Effector memory CD8-positive, alpha-beta T cell (primary cell): ENCODE measurements around the gene TP53AIP1.

Experiments
- ATAC-seq: fragments of 150-1000 bp; cut with Tn5 transposase; replicated peaks from 2 replicates; pipeline ENCODE4 v1.10.0; 2021; ENCODE audit warnings: mild to moderate bottlenecking, moderate library complexity
- DNase-seq, 3 experiments: peaks; one replicate each; pipeline ENCODE4 v3.0.0; 2021
- H3K27ac Mint-ChIP-seq, 2 donors: one replicate each; pipeline ENCODE4 v1.8.0; 2022; ENCODE audit warnings: mild to moderate bottlenecking in 2 of 2, mixed read lengths in 2 of 2, moderate library complexity in 2 of 2
- H3K27me3 Mint-ChIP-seq, 2 donors: one replicate each; pipeline ENCODE4 v1.8.0; 2022; ENCODE audit warnings: mixed read lengths in 2 of 2
- H3K36me3 Mint-ChIP-seq: one replicate; pipeline ENCODE4 v1.8.0; 2022; ENCODE audit warnings: mild to moderate bottlenecking, moderate library complexity, mixed read lengths; ENCODE audit not compliant: insufficient read depth
- H3K4me1 Mint-ChIP-seq, 2 donors: one replicate each; pipeline ENCODE4 v1.8.0; 2022; ENCODE audit warnings: low read depth in 2 of 2, mixed read lengths in 2 of 2
- H3K4me3 Mint-ChIP-seq, 2 donors: one replicate each; pipeline ENCODE4 v1.8.0; 2022; ENCODE audit warnings: mild to moderate bottlenecking in 2 of 2, mixed read lengths in 2 of 2, moderate library complexity in 2 of 2
- H3K9me3 Mint-ChIP-seq, 2 donors: one replicate each; pipeline ENCODE4 v1.8.0; 2022; ENCODE audit warnings: mixed read lengths in 2 of 2
- total RNA-seq, 9 experiments: gene quantifications; one replicate each; lab custom pipeline; 2026; lab: John Stamatoyannopoulos, UW

TP53AIP1 gene, protein sequence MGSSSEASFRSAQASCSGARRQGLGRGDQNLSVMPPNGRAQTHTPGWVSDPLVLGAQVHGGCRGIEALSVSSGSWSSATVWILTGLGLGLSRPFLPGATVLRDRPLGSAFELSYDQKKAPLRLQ
- 0 to 0.11 (median 0) reads per million in 9 experiments for total RNA-seq

GRCh38 chr11:128942817-128943427 is at the start of gene TP53AIP1:
TSS of gene TP53AIP1 (minus strand) at chr11:128942871. CDS start at chr11:128937818, 5,053 bp downstream.
- DNase-seq, result no peak
- ATAC-seq, result no peak
- no peak within 1 kb of the TSS for H3K27ac Mint-ChIP-seq

DNA sequence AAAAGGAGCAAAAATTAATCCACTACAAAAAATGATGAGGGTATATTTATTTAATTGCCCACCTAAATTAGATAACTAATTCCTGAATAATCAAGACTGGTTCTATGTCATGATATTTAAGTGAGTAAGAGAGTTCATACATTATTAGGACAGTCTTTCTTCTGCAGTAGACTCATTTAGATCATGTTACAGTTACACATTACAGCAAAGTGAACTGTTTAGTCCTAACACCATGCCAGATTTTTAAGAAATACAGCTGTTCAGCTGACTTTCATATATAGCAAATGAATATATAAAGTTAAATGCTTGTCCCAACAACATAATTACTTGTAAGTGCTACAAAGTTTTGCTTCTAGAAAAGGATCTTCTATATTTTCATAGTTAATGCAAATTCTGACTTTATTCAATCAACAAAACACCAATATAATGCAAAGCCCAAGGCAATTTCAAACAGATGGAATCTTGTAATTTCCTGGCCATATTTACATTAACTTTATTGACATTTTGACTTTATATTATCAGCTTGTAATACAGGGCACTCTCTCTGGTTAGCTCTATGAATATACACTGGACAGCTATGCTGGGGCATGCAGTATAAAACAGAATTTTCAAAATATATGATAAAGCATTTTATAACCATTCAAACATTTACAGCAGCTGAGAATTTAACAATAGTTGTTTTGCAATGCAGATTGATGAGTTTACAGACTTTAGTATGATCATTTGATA is 45.7 kb upstream of the TP53AIP1 start:
- no peak for ATAC-seq
- H3K27ac Mint-ChIP-seq, result no peak overlapping the region
- H3K9me3 Mint-ChIP-seq, result no peaks in the 10 kb centered on the region
- no peak overlapping the region for H3K4me3 Mint-ChIP-seq
- DNase-seq, result no peak
- H3K4me1 Mint-ChIP-seq, result peaks cover 4% of the 10 kb centered on the region in 2 donors
- peaks cover 8 to 14% of the 10 kb centered on the region in 2 donors for H3K27me3 Mint-ChIP-seq
- no peaks in the 10 kb centered on the region for H3K36me3 Mint-ChIP-seq

More at GRCh38 chr11:128942817-128943427, at the start of gene TP53AIP1:
- no peaks in the 10 kb centered on the region for H3K9me3 Mint-ChIP-seq
- H3K27me3 Mint-ChIP-seq, result peaks cover 51 to 92% of the 10 kb centered on the region in 2 donors
- no peaks in the 10 kb centered on the region for H3K36me3 Mint-ChIP-seq
- no peaks in the 10 kb centered on the region for H3K4me1 Mint-ChIP-seq
- H3K4me3 Mint-ChIP-seq, result no peak within 1 kb of the TSS

DNA sequence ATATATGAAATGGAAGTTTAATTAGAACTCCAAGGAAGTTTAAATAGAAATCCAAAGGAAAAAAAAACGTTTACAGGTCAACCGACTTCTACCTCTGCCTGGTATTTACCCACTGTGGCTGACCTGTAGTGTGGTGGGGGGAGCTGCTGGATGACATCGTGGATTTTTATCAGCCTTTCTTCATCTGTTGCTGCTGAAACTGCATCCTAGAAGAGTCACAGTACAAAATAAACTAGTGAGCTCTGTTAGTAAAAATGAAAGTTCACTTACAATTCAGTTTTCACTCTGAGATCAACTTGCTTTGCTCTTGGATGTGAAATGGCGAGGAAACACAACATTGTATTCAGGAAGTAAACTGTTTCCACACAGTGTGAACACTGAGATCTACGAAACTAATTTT is 43.2 kb upstream of the TP53AIP1 start:
- Mint-ChIP-seq H3K4me1 (peaks cover 4% of the 10 kb centered on the region in 2 donors), H3K27me3 (peaks cover 8 to 19% of the 10 kb centered on the region in 2 donors), H3K9me3 (no peaks in the 10 kb centered on the region), H3K27ac (no peak overlapping the region), H3K36me3 (no peaks in the 10 kb centered on the region), H3K4me3 (no peak overlapping the region)
- DNase-seq (no peak), ATAC-seq (no peak)

- DNase-seq, result no peak
- H3K27me3 Mint-ChIP-seq, result peaks cover 8 to 24% of the 10 kb centered on the region in 2 donors
- no peaks in the 10 kb centered on the region for H3K9me3 Mint-ChIP-seq
- no peaks in the 10 kb centered on the region for H3K36me3 Mint-ChIP-seq
- H3K27ac Mint-ChIP-seq, result no peak overlapping the region
- no peak overlapping the region for H3K4me3 Mint-ChIP-seq
- ATAC-seq, result no peak
- H3K4me1 Mint-ChIP-seq, result peaks cover 4% of the 10 kb centered on the region in 2 donors
Measured at GRCh38 chr11:128983023-128983422, 40.4 kb upstream of the TP53AIP1 start.

- no peak for ATAC-seq
- H3K4me3 Mint-ChIP-seq, result no peak overlapping the region
Measured at GRCh38 chr11:128981254-128981653, 38.6 kb upstream of the TP53AIP1 start.

GRCh38 chr11:128970598-128971190 is 28.0 kb upstream of the TP53AIP1 start:
- no peak overlapping the region for H3K27ac Mint-ChIP-seq
- no peak for DNase-seq
- H3K4me3 Mint-ChIP-seq, result no peak overlapping the region
- H3K27me3 Mint-ChIP-seq, result peaks cover 0 to 22% of the 10 kb centered on the region in 2 donors
- no peak for ATAC-seq
- no peaks in the 10 kb centered on the region for H3K9me3 Mint-ChIP-seq
- H3K4me1 Mint-ChIP-seq, result peaks cover 6 to 10% of the 10 kb centered on the region in 2 donors
- H3K36me3 Mint-ChIP-seq, result no peaks in the 10 kb centered on the region

More at GRCh38 chr11:128981254-128981653, 38.6 kb upstream of the TP53AIP1 start:
- Mint-ChIP-seq H3K36me3 (no peaks in the 10 kb centered on the region), H3K4me1 (peaks cover 4% of the 10 kb centered on the region in 2 donors), H3K9me3 (no peaks in the 10 kb centered on the region), H3K27ac (no peak overlapping the region), H3K27me3 (peaks cover 6 to 27% of the 10 kb centered on the region in 2 donors)
- no peak for DNase-seq

- Mint-ChIP-seq H3K27ac (no peak overlapping the region), H3K4me3 (no peak overlapping the region), H3K4me1 (peaks cover 19 to 23% of the 10 kb centered on the region in 2 donors), H3K27me3 (peaks cover 0 to 31% of the 10 kb centered on the region in 2 donors), H3K36me3 (no peaks in the 10 kb centered on the region), H3K9me3 (no peaks in the 10 kb centered on the region)
- DNase-seq (no peak), ATAC-seq (no peak)
Measured at GRCh38 chr11:128968916-128969315, 26.2 kb upstream of the TP53AIP1 start.

GRCh38 chr11:128967578-128967977 is 24.9 kb upstream of the TP53AIP1 start:
- ATAC-seq (no peak), DNase-seq (no peak)
- Mint-ChIP-seq H3K4me3 (no peak overlapping the region), H3K27ac (no peak overlapping the region), H3K36me3 (no peaks in the 10 kb centered on the region), H3K27me3 (peaks cover 0 to 20% of the 10 kb centered on the region in 2 donors), H3K4me1 (peaks cover 25 to 30% of the 10 kb centered on the region in 2 donors), H3K9me3 (no peaks in the 10 kb centered on the region)

- peaks cover 23 to 29% of the 10 kb centered on the region in 2 donors for H3K4me1 Mint-ChIP-seq
- H3K4me3 Mint-ChIP-seq, result no peak overlapping the region
- DNase-seq (no peak), ATAC-seq (peak; percentile 66)
- H3K27me3 Mint-ChIP-seq, result peaks cover 0 to 18% of the 10 kb centered on the region in 2 donors
- no peaks in the 10 kb centered on the region for H3K9me3 Mint-ChIP-seq
- H3K27ac Mint-ChIP-seq, result no peak overlapping the region
- H3K36me3 Mint-ChIP-seq, result no peaks in the 10 kb centered on the region
Measured at GRCh38 chr11:128965485-128965884, 22.8 kb upstream of the TP53AIP1 start.

- peak overlapping the region in 1 of 2 donors; percentile 58 for H3K27ac Mint-ChIP-seq
- H3K27me3 Mint-ChIP-seq, result peaks cover 5 to 9% of the 10 kb centered on the region in 2 donors
- H3K4me3 Mint-ChIP-seq, result peak overlapping the region; percentile 39 to 51
- H3K36me3 Mint-ChIP-seq, result no peaks in the 10 kb centered on the region
- no peak for ATAC-seq
- no peak for DNase-seq
- peaks cover 17 to 24% of the 10 kb centered on the region in 2 donors for H3K4me1 Mint-ChIP-seq
- H3K9me3 Mint-ChIP-seq, result no peaks in the 10 kb centered on the region
Measured at GRCh38 chr11:128964463-128964930, 21.8 kb upstream of the TP53AIP1 start.

DNA sequence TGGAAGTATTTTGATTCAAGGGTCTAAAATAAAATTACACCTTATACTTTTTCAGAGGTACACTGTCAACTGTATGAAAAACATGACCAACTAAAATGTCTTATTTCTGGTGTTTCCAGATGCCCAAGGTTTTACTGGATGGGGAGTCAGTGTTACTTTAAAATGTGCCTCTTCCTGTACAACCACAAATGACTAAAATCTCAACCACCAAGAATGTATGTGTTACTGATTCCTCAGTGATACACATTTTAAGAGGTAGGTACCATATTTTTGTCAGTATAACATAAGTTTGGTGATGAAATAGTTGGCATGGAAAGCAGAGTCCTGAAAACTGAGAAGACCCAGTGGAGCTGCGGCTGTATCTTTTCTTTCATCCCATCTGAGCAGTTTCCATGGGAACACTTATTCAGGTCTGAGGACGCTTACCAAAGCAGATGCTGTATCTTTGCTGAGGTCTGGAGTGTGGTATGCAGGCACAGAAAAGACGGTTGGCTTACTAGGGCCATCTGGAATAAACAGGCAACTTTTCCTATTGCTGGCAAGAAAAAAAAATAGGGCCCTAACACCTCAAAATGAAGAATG is 21.2 kb upstream of the TP53AIP1 start:
- Mint-ChIP-seq H3K36me3 (no peaks in the 10 kb centered on the region), H3K4me3 (peak overlapping the region; percentile 39 to 51), H3K27me3 (peaks cover 8 to 12% of the 10 kb centered on the region in 2 donors), H3K27ac (peak overlapping the region in 1 of 2 donors; percentile 58), H3K9me3 (no peaks in the 10 kb centered on the region), H3K4me1 (peaks cover 17 to 24% of the 10 kb centered on the region in 2 donors)
- DNase-seq, result no peak
- peak; percentile 66 for ATAC-seq

DNA sequence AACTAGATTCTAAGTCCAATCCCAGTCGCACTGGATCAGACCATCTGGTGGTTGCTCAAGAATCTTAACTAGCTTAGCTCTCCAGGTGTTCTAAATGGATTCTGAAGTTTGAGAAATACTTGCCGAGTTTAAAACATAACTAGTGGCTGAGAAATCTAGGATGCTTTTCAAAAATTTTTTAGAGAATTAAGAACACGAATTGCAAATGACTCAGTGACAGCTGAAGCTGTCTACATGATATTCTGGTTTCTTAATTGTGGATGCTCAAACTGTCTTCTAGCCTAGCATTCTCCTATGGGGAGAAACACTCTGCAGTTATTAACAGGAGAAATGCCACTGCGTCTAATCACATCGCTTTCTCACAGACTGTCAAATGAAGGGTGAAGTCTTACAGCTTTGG is 20.2 kb upstream of the TP53AIP1 start:
- Mint-ChIP-seq H3K36me3 (no peaks in the 10 kb centered on the region), H3K27me3 (peaks cover 14 to 21% of the 10 kb centered on the region in 2 donors), H3K4me1 (peaks cover 17 to 24% of the 10 kb centered on the region in 2 donors), H3K27ac (no peak overlapping the region), H3K9me3 (no peaks in the 10 kb centered on the region), H3K4me3 (peak overlapping the region; percentile 6 to 30)
- ATAC-seq (no peak), DNase-seq (no peak)

DNA sequence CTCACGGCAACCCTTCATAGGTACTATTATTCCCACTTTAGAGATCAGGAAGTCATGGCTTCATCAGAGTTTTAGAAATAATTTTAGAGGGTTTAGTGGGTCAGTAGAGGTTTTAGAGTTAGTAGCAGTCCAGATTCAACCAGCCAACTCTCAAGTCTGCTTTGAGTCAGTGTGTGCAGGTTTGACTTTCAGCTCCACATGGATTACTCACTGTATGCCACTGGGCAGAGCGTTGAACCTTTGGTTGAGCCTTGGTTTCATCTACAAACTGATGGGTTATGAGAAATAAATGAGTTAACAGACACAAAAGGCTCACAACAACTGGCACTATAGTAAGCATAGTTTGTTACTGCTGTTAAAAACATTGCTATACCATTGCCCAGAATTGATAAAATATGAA is 19.0 kb upstream of the TP53AIP1 start:
- Mint-ChIP-seq H3K9me3 (no peaks in the 10 kb centered on the region), H3K27me3 (peaks cover 18 to 30% of the 10 kb centered on the region in 2 donors), H3K4me3 (no peak overlapping the region), H3K27ac (no peak overlapping the region), H3K4me1 (peaks cover 15 to 24% of the 10 kb centered on the region in 2 donors), H3K36me3 (no peaks in the 10 kb centered on the region)
- DNase-seq (no peak), ATAC-seq (no peak)
